Fibroblast of villous mesenchyme (primary cell): Measurements from ENCODE around the gene SYNJ1. TPM values are rescaled to one million over a fixed set of nuclear protein-coding genes. Genes with fewer than 3 reads are reported as not detected.
A peak's percentile ranks its signal among the peaks of the same experiment; 100 is the strongest.
"Not testable (repeated sequence)": the region's sequence is repeated elsewhere in the genome, so short reads cannot be mapped to it uniquely, and the experiment has no call there.

Experiments
- DNase-seq: peaks from one replicate; pipeline ENCODE4 v3.0.0-alpha.2; 2010; ENCODE audit warnings: low read depth
- H3K4me3 ChIP-seq: 2 replicates; pipeline ENCODE4 v1.5.1; 2011; ENCODE audit warnings: low read depth, mild to moderate bottlenecking, low read length
- CTCF ChIP-seq: IDR thresholded peaks from 2 replicates; pipeline ENCODE4 v1.5.1; 2012; ENCODE audit warnings: low read depth, mild to moderate bottlenecking, low read length; ENCODE audit not compliant: insufficient read depth
- total RNA-seq: library from RNA; depleted of rRNA; stranded (reverse); fragments of >200 nt; gene quantifications from 2 replicates; pipeline ENCODE4 v1.2.3, GENCODE V29; 2012

Gene SYNJ1
- total RNA-seq, result 7.1 and 7.3 TPM in 2 replicates

GRCh38 chr21:32727687-32728455 lies at the start of gene SYNJ1:
Gene SYNJ1 (minus strand): TSS chr21:32728013. CDS start chr21:32726895, 1,118 bp downstream.
- peak; percentile 95 for DNase-seq
- no peak for TF ChIP-seq CTCF

GRCh38 chr21:32777269-32777668 lies 49.5 kb upstream of the SYNJ1 start:
- no peak for TF ChIP-seq CTCF
- DNase-seq, result no peak
- H3K4me3 ChIP-seq, result no peak overlapping the region

More at GRCh38 chr21:32727687-32728455, at the start of gene SYNJ1:
- H3K4me3 ChIP-seq, result peak within 1 kb of the TSS; percentile 90

GRCh38 chr21:32776743-32777142 lies 48.9 kb upstream of the SYNJ1 start:
- no peak for TF ChIP-seq CTCF
- H3K4me3 ChIP-seq, result no peak overlapping the region
- DNase-seq, result no peak

GRCh38 chr21:32773048-32773344 lies 45.2 kb upstream of the SYNJ1 start:
- not testable (repeated sequence) for DNase-seq
- peak overlapping the region; percentile 92 for H3K4me3 ChIP-seq

- DNase-seq, result peak; percentile 24
- peak overlapping the region; percentile 92 for H3K4me3 ChIP-seq
- no peak for TF ChIP-seq CTCF
These were observed 44.7 kb upstream of the SYNJ1 start for GRCh38 chr21:32772281-32773047.

GRCh38 chr21:32770871-32771523 lies 43.2 kb upstream of the SYNJ1 start:
- peak; percentile 68 for DNase-seq
- peak overlapping the region; percentile 92 for H3K4me3 ChIP-seq
- no peak for TF ChIP-seq CTCF

- no peak for TF ChIP-seq CTCF
- no peak overlapping the region for H3K4me3 ChIP-seq
- DNase-seq, result no peak
These were observed 40.7 kb upstream of the SYNJ1 start for GRCh38 chr21:32768530-32768929.
